HCT116 (cell line): ENCODE results near the gene HIF1AN. TPM values are rescaled to one million over a fixed set of nuclear protein-coding genes. Genes with fewer than 3 reads are reported as not detected.

ENCODE experiments used
- ATAC-seq: fragments of 200-7000 bp; cut with Tn5 transposase; 2 replicates; pipeline ENCODE4 v1.9.1; 2020; ENCODE audit warnings: mild to moderate bottlenecking, moderate library complexity
- BruUV-seq: library from RNA; stranded (reverse); fragments of 400-500 nt; replicated peaks from 2 replicates; lab custom pipeline; 2021; lab: Mats Ljungman, UMichigan
- CTCF ChIA-PET: fragments of 300-600 bp; sonication (Branson Sonifier 250); formaldehyde crosslinking; loops from one replicate; lab custom pipeline; 2021; ENCODE audit warnings: antibody characterized with exemption; lab: Charles Lee
- POLR2A ChIA-PET: fragments of 300-600, 350-600 bp; sonication (Branson Sonifier 250); formaldehyde crosslinking; loops from one replicate; lab custom pipeline; 2021; ENCODE audit warnings: antibody characterized with exemption; lab: Charles Lee
- RAD21 ChIA-PET, 2 experiments: fragments of 300-600 bp; sonication (Branson Sonifier 250); formaldehyde crosslinking; loops; one replicate each; lab custom pipeline; 2023; ENCODE audit warnings: low total read pairs in 2 of 2; ENCODE audit not compliant: uncharacterized antibody in 2 of 2, unreplicated experiment in 2 of 2, low non-redundant PET in 1 of 2; lab: Charles Lee
- DNase-seq: peaks from one replicate; pipeline ENCODE4 v3.0.0-alpha.2; 2010; ENCODE audit warnings: low read depth, low spot score
- H2AFZ ChIP-seq: fragments of 200-600 bp; shearing (Covaris generic), sonication (generic); 2 replicates; pipeline ENCODE4 v1.6.1; 2017; ENCODE audit warnings: low read depth, mixed run types, mixed read lengths, antibody characterized with exemption, low read length; ENCODE audit not compliant: poor library complexity, severe bottlenecking
- H3K27ac ChIP-seq: 2 replicates; pipeline ENCODE4 v1.5.1; 2012; ENCODE audit warnings: low read depth, low read length
- H3K27me3 ChIP-seq: fragments of 200-600 bp; sonication (generic); 2 replicates; pipeline ENCODE4 v1.6.1; 2016; ENCODE audit warnings: mixed run types, low read length, mixed read lengths; ENCODE audit not compliant: insufficient read depth
- H3K36me3 ChIP-seq, 2 experiments: fragments of 200-500 bp in 1 of 2; fragments of 200-600 bp in 1 of 2; sonication (Bioruptor generic) in 1 of 2; sonication (generic) in 1 of 2; 2 replicates each; pipeline versions ENCODE4 v1.5.1 to v1.6.1; 2014 to 2016; ENCODE audit warnings: low read length in 2 of 2, inconsistent platforms in 1 of 2, mixed read lengths in 1 of 2, mixed run types in 1 of 2; ENCODE audit not compliant: insufficient read depth in 2 of 2, control insufficient read depth in 1 of 2
- H3K4me1 ChIP-seq, 2 experiments: fragments of 200-600 bp in 1 of 2; sonication (generic) in 1 of 2; 2 replicates each; pipeline versions ENCODE4 v1.5.1 to v1.6.1; 2012 to 2017; ENCODE audit warnings: low read length in 2 of 2, inconsistent platforms in 1 of 2, mild to moderate bottlenecking in 1 of 2, mixed read lengths in 1 of 2, mixed run types in 1 of 2, moderate library complexity in 1 of 2; ENCODE audit not compliant: insufficient read depth in 2 of 2, control insufficient read depth in 1 of 2
- H3K4me2 ChIP-seq: fragments of 200-600 bp; sonication (generic); 2 replicates; pipeline ENCODE4 v1.6.1; 2017; ENCODE audit warnings: mixed run types, low read length, mixed read lengths
- H3K4me3 ChIP-seq, 2 experiments: fragments of 200-600 bp in 1 of 2; sonication (generic) in 1 of 2; replicated peaks in 1 of 2; 2 replicates each; pipeline ENCODE4 v1.5.1; 2011 to 2016; ENCODE audit warnings: low read length in 2 of 2, control low read depth in 1 of 2, low read depth in 1 of 2, mild to moderate bottlenecking in 1 of 2, mixed read lengths in 1 of 2, mixed run types in 1 of 2
- H3K79me2 ChIP-seq: fragments of 200-600 bp; sonication (generic); 2 replicates; pipeline ENCODE4 v1.6.1; 2017; ENCODE audit warnings: mild to moderate bottlenecking, mixed run types, low read length, moderate library complexity, mixed read lengths; ENCODE audit not compliant: insufficient read depth
- H3K9ac ChIP-seq: fragments of 200-600 bp; sonication (generic); 2 replicates; pipeline ENCODE4 v1.6.1; 2016; ENCODE audit warnings: low read length, mixed read lengths
- H3K9me2 ChIP-seq: fragments of 200-600 bp; sonication (generic), shearing (Covaris generic); 2 replicates; pipeline ENCODE4 v1.6.1; 2017; ENCODE audit warnings: mixed run types, mild to moderate bottlenecking, moderate library complexity; ENCODE audit not compliant: insufficient read depth
- H3K9me3 ChIP-seq, 2 experiments: fragments of 200-500 bp in 1 of 2; fragments of 200-600 bp in 1 of 2; sonication (Bioruptor generic) in 1 of 2; sonication (generic) in 1 of 2; 2 replicates each; pipeline ENCODE4 v1.6.1; 2014 to 2017; ENCODE audit warnings: low read length in 2 of 2, mixed read lengths in 2 of 2, inconsistent platforms in 1 of 2, low read depth in 1 of 2, mild to moderate bottlenecking in 1 of 2, mixed run types in 1 of 2, moderate library complexity in 1 of 2; ENCODE audit not compliant: control insufficient read depth in 1 of 2, insufficient read depth in 1 of 2
- H4K20me1 ChIP-seq: fragments of 200-600 bp; sonication (generic), shearing (Covaris generic); 2 replicates; pipeline ENCODE4 v1.6.1; 2017; ENCODE audit warnings: mixed run types, mild to moderate bottlenecking, moderate library complexity; ENCODE audit not compliant: insufficient read depth
- ATF3 ChIP-seq: IDR thresholded peaks from 2 replicates; pipeline ENCODE4 v1.6.1; 2012
- CBX3 ChIP-seq: IDR thresholded peaks from 2 replicates; pipeline ENCODE4 v1.6.1; 2012; ENCODE audit warnings: low read depth
- CTCF ChIP-seq, 3 experiments: fragments of 200-600 bp in 1 of 3; sonication (generic) in 1 of 3; IDR thresholded peaks in 2 of 3; conservative IDR thresholded peaks in 1 of 3; 2 replicates each; pipeline ENCODE4 v1.5.1; 2012 to 2017; ENCODE audit warnings: low read depth in 2 of 3, low read length in 2 of 3, antibody characterized with exemption in 1 of 3, borderline replicate concordance in 1 of 3, control low read depth in 1 of 3, mild to moderate bottlenecking in 1 of 3, mixed read lengths in 1 of 3, mixed run types in 1 of 3, moderate library complexity in 1 of 3; ENCODE audit not compliant: insufficient read depth in 1 of 3
- EGR1 ChIP-seq: IDR thresholded peaks from 2 replicates; pipeline ENCODE4 v1.6.1; 2012; ENCODE audit warnings: low read depth
- FOSL1 ChIP-seq: IDR thresholded peaks from 2 replicates; pipeline ENCODE4 v1.6.1; 2012; ENCODE audit warnings: low read depth
- MAX ChIP-seq: IDR thresholded peaks from 2 replicates; pipeline ENCODE4 v1.6.1; 2012
- intact Hi-C: fragments of 100-400 bp; cut with micrococcal nuclease; formaldehyde crosslinking; loops from 2 replicates; pipeline ENCODE4 v1.10.0; 2022
- total RNA-seq: library from RNA; stranded (reverse); gene quantifications from one replicate; pipeline ENCODE4 v1.2.1, GENCODE V29; 2021; ENCODE audit not compliant: unreplicated experiment

HIF1AN gene
- total RNA-seq, 1 experiment from 2014 or later = 67.2 TPM

GRCh38 chr10:100510533-100511308 lies 25.0 kb upstream of the HIF1AN start:
- Histone ChIP-seq H3K4me3 (no peak overlapping the region), H3K9me3 (no peaks in the 10 kb centered on the region), H3K4me2 (no peak overlapping the region), H3K27ac (no peak overlapping the region), H3K9me2 (no peaks in the 10 kb centered on the region), H3K36me3 (peaks cover 20 to 28% of the 10 kb centered on the region in 2 experiments; a peak in 3 of 4 replicates), H3K27me3 (no peaks in the 10 kb centered on the region), H3K4me1 (peaks cover 0 to 4% of the 10 kb centered on the region in 2 experiments; a peak in 1 of 4 replicates), H4K20me1 (no peaks in the 10 kb centered on the region), H3K79me2 (no peaks in the 10 kb centered on the region), H3K9ac (no peak overlapping the region), H2AFZ (no peak overlapping the region)
- ATAC-seq (0 out of 2 replicates have a peak, but pooled peaks have one; percentile 16), DNase-seq (no peak)
- RAD21 ChIA-PET = no interaction called here
- intact Hi-C loops = loop anchor here (10.0 kb wide), 1 partner anchor 656 kb away; no protein-coding TSS in a partner anchor
- POLR2A ChIA-PET = interaction anchor here (0.6 to 1.4 kb wide), 2 partner anchors 10 to 603 kb away, joined by 3 read pairs; no protein-coding TSS in a partner anchor
- no TSS peak for BruUV-seq
- CTCF ChIA-PET = interaction anchor here (1.4 to 1.8 kb wide), 4 partner anchors 8 to 76 kb away, joined by 3 to 9 read pairs (median 6); no protein-coding TSS in a partner anchor
- no peak for TF ChIP-seq FOSL1

GRCh38 chr10:100515612-100516011 lies 20.1 kb upstream of the HIF1AN start:
- Histone ChIP-seq H3K9me2 (no peaks in the 10 kb centered on the region), H3K4me3 (no peak overlapping the region), H3K4me1 (no peaks in the 10 kb centered on the region), H3K9me3 (no peaks in the 10 kb centered on the region), H3K9ac (no peak overlapping the region), H3K27ac (no peak overlapping the region), H3K27me3 (no peaks in the 10 kb centered on the region), H4K20me1 (no peaks in the 10 kb centered on the region), H2AFZ (no peak overlapping the region), H3K79me2 (no peaks in the 10 kb centered on the region), H3K4me2 (no peak overlapping the region), H3K36me3 (peaks cover 13 to 14% of the 10 kb centered on the region in 2 experiments; a peak in 3 of 4 replicates)
- no TSS peak for BruUV-seq
- ChIA-PET POLR2A (no interaction called here), RAD21 (no interaction called here), CTCF (interaction anchor here (1.2 to 2.5 kb wide), 2 partner anchors 86 to 363 kb away, joined by 3 to 7 read pairs; no protein-coding TSS in a partner anchor)
- intact Hi-C loops = loop anchor here (10.0 kb wide), 1 partner anchor 661 kb away; no protein-coding TSS in a partner anchor
- DNase-seq = no peak
- ATAC-seq = no peak
- TF ChIP-seq ATF3 (no peak), MAX (no peak), EGR1 (no peak), CBX3 (no peak), CTCF (IDR thresholded peaks at IDR 0.05 in 2 of 3, conservative IDR thresholded peaks at IDR 0.05 in 1 of 3; ENCODE audit: borderline replicate concordance in 1 of 3, insufficient read depth in 1 of 3, low read depth in 2 of 3, low read length in 2 of 3) (no peak)
